HG03432 (cell line): ENCODE measurements around the gene NEK11.

Source experiments
- ATAC-seq: cut with Tn5 transposase; IDR thresholded peaks from one replicate; pipeline ENCODE4 v1.9.1; 2021; ENCODE audit warnings: mild to moderate bottlenecking, moderate library complexity; ENCODE audit not compliant: unreplicated experiment

The NEK11 gene

DNA sequence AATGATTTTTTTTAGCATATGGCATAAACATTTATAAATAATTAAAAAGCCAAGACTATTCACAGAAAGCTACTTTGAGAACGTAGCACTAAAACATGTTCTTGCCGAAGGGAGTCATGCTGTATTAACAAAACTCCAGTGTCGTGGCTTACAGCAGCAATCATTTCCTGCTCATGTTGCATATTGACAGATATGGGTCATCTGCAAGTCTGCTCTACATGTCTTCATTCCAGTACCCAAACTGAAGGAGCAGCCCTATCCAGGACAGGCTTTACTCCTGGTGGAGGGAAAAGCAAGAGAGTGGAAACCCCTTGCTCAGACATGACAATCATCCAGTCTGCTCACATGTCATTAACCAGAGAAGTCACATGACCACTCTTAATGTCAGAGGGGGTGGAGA lies 87.6 kb downstream of the NEK11 start:
- ATAC-seq = no peak

DNA sequence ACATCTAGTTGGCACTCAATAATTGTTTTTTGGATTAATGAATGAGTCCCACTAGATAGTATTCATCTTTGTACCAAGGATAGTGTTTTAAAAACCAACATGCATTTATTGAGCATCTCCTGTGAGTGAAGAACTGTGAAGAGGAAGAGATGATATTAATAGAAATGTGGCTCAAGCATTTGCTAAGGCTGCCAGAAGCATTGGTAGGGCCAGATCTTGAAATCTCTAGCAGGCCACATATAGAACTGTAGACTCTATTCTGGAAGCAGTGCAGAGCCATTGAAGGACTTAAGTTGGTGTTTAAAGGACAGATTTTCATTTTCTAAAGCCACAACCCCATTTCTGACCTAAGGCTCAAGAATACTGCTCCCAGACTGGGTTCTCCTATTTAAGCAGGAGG lies 99.0 kb downstream of the NEK11 start:
- no peak for ATAC-seq

DNA sequence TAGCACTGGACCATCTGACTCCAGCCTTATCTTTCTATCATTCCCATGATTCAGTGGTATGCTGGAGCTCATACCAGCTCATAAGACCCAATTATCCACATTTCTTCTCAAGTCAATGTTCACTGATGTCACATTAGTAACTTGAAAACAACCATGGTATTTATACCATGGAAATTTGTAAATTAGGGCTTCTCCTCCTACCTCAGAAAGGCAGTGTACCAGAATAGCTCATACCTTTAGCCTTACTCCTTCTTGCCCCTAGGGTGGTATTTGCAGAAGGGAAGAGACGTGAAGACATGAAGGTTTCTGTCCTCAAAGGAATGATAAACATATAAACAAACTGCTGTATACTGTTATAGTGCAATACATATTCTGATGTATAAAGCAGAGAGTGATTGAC lies 114.2 kb downstream of the NEK11 start:
- no peak for ATAC-seq

DNA sequence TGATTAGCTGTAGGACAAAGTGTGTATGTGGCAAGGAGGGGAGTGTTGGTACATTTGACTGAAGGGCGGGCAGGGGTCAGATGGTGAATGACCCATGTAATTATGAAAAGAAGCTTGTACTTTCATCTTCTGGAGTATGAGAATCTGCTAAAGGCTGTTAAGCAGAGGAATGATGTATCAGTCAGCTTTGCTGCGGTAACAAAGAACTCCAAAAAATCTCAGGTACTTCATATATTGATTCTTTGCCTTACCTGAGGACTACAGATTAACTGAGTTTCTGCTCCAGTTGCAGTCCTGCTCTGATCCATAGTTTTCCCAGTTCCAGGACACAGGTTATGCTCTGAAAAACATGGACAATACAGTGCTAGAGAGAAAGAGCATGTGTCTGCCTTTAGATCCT lies 115.1 kb downstream of the NEK11 start:
- no peak for ATAC-seq

DNA sequence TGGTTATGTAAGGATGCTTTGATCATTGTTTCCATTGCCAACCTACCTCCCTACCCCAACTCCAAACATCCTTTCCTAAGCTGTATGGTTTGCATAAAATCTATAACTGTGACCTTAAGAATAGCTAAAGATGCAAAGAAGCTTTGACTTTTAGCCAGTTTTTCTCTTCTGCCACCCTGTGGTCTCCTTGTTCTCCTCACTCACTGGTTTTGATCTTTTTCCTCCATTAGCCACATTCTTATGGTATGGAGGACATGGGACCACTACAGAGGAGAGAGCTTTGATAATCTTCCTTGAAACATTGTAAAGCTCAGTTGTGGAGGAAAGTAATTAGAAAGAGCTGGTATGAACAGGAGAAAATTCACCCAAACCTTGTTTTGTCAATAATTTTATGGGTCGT lies 115.9 kb downstream of the NEK11 start:
- ATAC-seq = no peak

DNA sequence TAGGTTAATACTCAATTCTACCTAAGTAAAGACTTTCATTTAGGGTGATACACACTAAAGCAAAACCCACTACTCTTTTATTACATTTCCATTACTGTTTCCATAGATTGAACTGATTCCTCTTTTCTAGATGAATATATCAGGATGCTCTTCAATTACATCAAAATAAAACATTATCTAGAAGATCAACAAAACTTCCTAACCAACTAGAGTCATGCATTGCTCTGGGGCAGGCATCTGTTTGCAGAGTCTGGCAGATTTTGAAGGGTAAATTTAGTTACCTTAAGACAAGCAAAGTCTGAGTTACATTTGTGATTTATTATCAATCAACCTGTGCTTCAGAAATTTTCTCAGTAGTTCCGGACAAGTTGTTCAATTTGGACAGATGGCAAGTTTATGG lies 117.1 kb downstream of the NEK11 start:
- no peak for ATAC-seq

DNA sequence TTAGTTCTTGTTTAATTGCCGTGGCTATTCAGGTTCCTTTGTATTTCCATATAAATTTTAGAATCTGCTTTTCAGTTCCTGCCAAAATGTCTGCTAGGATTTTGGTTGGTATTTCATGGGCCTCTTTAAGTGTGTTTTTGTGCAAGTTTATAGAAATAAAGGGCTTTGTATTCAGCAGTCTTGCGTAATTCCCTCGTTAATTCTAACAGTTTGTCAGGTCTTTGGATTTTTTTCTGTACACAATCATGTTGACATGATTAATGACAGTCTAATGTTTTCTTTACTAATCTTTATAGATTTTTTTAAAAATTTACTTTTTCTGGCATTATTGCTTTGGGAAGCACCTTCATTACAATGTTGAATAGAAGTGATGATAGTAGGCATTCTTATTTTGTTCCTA lies 120.9 kb downstream of the NEK11 start:
- ATAC-seq = no peak

DNA sequence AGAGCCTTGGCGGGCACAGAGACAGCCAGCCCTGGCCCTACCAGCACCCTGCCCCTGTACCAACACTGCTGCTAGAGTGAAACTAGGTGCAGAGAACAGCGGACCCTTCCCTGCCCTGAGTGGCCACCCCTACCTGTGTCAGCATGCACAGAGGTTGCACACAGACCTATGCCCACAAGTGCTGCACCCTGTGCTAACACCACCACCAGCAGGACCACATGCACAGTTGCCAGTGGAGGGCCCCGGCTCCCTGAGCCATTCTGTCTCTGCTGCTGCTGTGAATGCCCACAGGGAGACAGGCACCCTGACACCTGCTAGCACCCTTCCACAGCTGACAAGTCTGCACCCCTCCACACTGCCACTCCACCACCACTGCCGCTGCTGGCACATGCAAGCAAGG lies 131.8 kb downstream of the NEK11 start:
- no peak for ATAC-seq

DNA sequence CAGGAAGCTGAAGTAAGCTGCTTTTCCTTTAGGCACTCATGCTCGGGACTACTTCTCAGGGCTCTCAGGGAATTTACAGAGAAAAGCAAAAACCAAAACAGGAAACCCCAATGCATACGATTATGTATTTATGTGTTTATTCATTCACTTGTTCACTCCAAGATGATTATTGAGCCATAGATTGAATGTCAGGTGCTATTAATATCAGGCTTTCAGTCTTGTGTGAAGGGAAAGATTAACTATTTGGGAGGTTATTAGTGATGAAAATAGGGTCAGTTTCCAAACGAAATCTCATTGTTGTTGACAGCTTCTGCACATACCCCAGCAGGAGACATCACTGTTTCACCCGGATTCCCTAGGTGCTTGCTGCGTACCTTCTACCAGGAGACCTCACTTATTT lies 135.8 kb downstream of the NEK11 start:
- ATAC-seq = no peak

DNA sequence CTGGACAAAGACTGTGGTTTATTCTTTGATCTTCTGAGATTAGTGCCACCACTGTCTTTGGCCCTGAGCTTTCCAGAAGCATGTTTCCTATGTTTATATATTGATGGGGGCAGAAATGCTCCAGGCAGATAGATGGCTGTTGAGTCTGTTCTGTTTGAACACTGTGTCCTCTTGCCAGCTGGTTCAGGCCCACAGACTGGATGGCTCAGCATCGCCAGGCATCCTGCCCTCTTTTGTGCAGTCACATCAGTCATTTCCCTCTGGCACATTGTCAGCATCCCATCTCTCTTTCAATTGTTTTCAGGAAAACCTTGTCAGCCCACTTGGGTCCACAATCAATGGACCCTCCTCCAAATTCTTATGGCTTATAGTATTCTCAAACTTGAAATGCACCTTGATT lies 141.2 kb downstream of the NEK11 start:
- ATAC-seq = no peak

DNA sequence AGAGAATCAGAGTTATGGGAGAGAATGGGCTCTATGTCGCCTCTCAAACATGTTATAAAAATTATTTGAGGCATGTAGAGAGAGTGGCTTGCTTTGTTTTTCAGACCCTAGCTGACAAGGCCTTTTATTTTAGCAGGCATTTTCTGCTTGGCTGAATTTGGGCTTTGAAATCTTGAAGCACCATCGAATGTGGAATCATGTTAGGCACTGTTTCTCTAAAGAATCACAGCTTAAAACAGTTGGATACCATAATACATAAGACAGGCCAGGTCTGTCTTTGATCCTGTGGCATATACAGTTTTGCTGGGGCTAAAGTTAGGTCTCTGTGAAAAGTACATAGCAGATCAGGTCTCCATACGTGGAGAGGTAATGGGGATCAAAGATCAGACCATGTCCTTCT lies 142.7 kb downstream of the NEK11 start:
- no peak for ATAC-seq

DNA sequence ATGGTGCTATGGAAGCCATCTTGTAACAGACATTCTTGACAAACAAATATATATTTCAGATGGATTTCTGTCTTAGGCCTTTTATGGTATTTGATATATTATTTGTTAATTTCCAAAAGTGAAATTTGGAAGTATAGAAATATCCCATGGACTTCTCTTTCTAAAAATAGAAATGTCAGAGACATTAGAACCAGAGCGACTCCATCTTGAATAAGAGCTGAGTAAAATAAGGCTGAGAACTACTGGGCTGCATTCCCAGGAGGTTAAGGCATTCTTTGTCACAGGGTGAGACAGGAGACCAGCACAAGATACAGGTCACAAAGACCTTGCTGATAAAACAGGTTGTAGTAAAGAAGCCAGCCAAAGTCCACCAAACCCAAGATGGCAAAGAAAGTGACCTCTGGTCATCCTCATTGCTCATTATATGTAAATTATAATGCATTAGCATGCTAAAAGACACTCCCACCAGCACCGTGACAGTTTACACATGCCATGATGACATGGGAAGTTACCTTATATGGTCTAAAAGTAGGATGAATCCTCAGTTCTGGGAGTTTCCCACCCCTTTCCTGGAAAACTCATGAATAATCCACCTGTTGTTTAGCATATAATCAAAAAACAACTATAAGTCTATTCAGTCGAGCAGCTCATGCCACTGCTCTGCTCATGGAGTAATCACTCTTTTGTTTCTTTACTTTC lies 146.0 kb downstream of the NEK11 start:
- no peak for ATAC-seq

DNA sequence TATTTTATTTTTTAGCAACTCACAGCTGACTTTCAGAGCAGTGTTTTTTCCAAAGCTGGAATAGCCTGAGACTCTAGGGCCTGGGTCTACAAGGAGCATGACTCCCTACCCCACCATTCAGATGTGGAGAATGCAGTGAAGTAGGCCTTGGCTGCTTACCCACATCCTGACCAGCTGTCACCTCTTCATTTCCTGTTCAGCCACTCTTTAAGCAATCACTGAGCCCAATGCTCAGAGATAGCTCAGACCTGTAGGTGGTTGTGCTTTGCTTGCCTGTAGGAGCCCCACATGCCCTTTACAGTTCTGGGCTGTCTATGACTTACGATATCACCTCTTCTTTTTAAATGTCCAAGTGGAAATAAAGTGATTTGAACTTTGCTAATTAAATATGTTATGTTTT lies 148.1 kb downstream of the NEK11 start:
- peak; percentile 98 for ATAC-seq

DNA sequence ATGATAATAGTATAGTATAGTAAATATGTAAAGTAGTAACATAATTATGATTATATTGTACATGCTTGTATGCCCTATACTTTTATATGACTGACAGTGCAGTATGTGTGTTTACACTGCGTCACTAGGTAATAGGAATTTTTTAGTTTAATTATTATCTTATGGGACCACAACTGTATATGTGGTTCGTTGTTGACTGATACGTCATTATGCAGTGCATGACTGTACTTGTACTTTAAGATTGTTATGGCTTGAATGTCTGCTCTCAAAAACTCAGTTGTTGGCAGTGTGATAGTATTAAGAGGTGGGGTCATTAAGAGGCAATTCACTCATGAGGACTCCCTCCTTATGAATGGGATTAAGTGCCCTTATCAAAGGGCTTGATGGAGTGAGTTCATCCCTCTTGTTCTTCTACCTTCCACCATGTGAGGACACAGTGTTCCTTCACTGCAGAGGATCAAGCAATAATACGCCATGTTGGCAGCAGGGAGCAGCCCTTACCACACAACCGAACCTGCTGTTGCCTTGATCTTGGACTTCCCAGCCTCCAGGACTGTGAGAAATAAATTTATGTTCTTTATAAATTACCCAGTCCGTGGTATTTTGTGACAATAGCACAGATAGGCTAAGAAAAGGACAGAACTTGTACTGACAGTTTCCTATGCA lies 152.2 kb downstream of the NEK11 start:
- no peak for ATAC-seq

DNA sequence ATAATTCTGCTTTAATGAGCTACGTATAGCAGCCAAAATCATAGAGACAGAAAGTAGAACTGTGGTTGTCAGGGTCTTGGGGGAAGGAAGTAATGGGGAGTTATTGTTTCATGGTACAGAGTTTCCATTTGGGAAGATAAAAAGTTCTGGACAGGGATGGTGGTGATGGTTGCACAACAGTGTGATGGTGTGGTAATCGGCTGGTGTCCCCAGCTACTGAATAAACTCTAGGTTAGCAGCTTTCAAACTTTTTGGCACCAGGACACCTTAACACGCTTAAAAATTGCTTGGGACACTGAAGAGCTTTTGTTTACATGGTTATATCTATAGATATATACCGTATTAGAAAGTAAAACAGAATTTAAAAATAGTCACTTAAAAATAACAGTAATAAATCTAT lies 166.0 kb downstream of the NEK11 start:
- no peak for ATAC-seq

DNA sequence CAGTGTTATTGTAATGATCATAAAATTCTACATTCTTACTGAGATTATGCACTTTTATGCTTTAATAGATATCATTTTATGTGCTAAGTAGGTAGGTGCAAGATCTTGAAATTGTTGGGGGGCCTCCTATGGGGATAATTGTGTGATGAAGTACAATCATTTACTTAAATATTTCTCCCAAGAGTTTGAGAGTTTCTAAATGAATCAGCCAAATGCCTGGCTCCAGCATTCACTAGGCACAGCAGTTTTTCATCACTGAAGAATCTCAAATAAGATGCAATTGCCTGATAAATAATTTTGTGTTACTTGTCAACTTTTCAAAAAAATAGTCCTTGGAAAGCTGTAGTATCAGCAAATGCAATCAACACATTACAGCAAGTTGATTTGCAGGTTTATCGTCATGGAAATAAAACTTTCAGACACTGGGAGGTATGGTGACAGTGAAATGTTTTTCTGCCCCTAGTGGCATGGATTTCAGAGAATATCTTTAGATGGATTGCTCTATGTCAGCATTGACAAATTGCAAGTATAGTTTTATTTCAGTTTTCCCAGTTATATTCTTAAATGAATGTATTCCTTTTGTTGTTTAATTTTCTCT lies 167.1 kb downstream of the NEK11 start:
- no peak for ATAC-seq

DNA sequence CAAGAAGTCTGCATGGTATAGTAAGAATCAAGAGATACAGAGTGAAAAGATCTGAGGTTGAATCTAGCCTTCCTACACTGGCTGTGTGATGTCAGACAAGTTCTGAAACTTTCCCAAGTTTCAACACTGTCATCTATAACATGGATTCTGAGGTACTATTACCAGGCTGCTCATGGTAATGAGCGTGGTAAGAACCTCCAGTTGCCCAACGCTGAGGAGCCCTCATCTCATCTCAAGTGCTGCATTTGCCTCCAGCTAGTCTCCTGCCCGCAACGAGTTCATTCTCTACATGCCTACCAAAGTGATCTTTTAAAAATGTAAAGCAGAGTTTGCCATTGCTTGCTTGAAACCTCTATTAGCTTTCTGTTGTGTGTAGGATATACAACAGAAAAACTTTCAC lies 168.1 kb downstream of the NEK11 start:
- ATAC-seq = no peak

DNA sequence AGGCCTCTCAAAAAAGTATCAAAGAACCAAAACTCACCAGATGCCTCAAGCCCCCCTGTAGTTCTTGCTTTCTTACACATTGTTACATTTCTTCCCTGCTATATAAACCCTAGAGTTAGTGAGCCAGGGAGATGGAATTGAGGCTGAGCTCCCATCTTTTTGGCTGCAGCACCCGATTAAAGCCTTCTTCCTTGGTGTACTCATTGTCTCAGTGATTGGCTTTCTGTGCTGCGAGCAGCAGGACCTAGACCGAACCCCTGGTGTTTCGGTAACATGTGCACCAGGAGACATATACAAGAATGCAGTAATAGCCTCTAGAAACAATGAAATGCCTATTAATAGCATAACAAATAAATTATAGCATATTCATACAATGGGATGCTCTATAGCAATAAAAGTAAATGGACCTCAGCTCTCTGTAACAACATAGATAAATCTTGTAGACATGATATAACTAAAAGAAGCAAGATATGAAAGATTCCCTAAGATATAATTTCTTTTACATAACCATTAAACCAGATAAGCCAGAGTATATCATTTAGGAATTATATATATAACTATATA lies 174.0 kb downstream of the NEK11 start:
- ATAC-seq = no peak

DNA sequence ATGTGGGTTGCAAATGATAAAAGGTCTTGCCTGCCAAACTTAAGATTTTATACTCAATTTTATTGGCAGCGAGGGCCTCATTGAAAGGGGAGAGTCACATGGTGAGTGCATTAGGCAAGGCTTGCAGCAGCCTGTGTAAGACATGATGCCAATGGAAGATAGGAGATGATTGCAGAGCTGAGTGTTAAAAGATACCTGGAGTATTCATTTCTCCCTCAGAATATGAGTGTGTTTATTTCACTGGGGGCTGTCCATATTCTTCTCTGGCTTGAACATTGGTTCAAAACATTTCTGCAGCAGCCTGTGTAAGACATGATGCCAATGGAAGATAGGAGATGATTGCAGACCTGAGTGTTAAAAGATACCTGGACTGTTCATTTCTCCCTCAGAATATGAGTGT lies 189.7 kb downstream of the NEK11 start:
- no peak for ATAC-seq

DNA sequence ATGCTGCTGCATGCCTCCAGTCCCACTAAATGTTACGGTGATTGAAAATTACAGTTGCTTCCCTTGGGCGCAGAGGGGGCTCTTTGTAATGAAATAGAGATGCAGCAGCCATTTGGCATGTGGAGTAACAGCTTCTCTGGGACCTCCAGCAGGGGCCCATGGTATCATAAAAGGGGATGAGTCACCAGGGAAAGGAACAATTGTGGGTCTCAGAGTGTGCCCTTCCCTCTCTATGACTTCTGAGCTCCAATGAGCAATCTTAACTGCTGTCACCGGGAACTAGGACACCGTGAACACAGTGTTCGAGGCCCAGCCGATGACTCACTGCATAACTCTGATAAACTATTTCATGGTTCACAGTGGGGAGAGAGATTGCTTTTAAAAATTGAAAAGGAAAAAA lies 190.1 kb downstream of the NEK11 start:
- ATAC-seq = no peak

DNA sequence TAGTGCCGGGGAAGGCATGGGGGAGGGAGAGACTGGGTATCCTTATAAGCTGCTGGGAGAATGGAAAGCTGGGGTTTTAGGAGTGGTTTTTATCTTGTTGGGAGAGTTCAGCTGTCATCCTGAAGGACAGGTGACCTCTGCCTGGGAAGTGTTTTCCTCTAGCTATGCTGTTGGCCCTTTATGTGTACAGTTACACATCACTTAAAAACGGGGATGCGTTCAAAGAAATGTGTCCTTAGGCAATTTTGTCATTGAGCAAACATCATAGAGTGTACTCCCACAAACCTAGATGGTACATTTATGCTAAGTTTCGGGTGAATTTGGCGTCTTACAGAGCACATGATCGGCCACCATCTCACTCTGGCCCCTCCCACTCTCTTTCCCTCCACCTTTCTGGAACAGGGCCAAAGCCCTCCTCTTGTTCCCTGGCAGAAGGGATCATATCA lies 190.6 kb downstream of the NEK11 start:
- no peak for ATAC-seq

DNA sequence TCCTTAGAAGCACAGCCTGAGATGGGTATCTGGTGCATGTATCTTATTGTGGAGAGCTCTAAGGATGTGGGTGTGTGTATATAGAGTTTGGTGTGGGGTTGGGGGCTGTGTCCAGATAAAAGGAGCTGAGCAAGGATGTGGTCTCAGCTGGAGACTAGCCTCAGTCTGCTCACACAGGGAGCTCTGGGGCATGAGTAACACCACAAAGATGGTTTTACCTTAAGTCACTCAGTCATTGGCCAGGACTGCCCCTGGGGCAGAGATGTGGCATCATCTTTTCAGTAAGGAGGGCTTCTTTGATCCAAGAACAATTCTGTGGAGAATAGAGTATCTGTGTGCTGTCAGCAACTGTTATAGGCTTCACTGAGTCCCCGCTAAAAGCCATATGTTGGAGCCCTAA lies 191.5 kb downstream of the NEK11 start:
- ATAC-seq = no peak
